GM19025 (cell line): Measurements from ENCODE around the gene ST8SIA1.

Experiments used
- ATAC-seq: cut with Tn5 transposase; IDR thresholded peaks from one replicate; pipeline ENCODE4 v1.9.1; 2021; ENCODE audit warnings: mild to moderate bottlenecking, low read depth, moderate library complexity; ENCODE audit not compliant: unreplicated experiment

ST8SIA1 gene

GRCh38 chr12:22284871-22285270 lies 49.6 kb downstream of the ST8SIA1 start:
- no peak for ATAC-seq

DNA sequence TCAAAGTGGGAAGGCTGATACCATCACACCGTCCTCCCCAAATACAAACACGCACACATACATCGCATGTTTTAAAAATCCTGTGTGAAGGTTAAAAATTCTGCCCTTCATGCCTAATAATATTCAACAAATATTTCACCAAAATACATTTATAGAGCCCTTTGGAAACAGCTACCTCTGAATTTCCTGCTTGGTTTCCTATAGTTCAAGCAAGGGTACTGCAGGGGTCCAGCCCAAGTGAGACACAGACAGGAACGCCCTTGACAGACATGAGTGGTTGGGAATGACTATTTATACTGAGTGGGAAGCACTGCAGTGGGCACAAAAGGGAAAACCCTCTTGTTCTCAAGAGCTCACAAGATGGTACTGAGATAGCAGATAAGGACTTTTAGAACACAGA lies 51.0 kb downstream of the ST8SIA1 start:
- ATAC-seq = no peak

DNA sequence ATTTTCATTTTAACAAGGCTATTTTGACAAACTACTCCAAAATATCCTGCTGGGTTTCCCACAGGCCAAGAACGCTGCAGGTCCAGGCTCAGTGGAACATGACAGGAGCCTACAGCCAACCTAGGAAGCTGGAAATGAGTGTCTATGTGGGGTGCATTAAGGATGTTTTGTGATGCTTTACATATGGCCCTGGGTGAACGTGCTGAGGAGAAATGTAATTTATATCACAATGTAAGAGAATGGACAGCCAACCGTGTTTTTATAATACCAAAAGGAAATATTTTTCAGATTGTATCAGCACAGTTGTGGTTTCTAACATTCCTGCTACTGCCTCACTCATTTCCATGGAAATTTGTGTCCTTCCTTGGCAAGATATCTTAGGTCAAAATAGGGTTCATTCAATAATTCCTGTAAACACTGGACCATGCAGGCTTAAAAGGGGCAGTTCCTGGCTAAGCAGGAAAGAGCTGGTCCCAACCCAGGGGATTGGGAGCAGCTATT lies 51.5 kb downstream of the ST8SIA1 start:
- no peak for ATAC-seq

GRCh38 chr12:22282283-22282682 lies 52.2 kb downstream of the ST8SIA1 start:
- no peak for ATAC-seq

DNA sequence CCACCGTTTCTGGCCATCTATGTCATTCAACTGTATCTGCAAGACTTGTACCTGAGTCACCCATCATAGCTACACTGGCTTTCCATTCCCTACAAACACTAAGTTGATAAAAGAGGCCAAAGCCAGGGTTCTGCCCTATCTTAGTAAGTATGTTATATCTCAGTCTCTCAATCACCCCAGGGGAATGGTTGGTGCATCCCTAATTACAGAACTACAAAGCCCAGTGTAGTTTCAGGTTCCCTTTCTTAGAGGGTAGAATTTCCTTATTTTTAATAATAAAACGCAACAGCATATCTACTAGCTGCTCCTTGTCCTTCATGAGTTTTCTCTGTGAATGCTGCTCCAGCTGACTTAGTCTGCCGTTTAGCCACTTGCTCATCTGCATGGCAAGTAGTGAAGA lies 57.6 kb downstream of the ST8SIA1 start:
- no peak for ATAC-seq

DNA sequence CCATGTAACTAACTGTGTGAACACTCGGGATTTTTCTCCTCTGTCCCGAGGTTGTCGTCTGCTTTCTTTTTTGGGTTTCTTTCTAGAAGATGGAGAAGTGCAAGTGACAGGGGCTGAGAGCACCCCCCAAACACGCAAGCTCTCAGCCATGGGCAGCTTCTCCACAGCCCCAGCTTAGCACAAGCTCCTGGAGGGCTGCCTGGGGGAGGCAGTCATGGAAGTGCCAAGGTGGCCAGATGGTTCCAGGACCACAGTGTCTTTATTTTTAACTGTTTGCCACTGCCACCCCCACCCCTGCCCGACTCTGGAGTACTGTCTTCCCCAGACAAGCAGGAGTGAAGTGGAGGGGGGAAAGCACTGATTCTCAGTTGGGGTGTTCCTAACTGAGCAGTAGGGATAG lies 58.2 kb downstream of the ST8SIA1 start:
- no peak for ATAC-seq

DNA sequence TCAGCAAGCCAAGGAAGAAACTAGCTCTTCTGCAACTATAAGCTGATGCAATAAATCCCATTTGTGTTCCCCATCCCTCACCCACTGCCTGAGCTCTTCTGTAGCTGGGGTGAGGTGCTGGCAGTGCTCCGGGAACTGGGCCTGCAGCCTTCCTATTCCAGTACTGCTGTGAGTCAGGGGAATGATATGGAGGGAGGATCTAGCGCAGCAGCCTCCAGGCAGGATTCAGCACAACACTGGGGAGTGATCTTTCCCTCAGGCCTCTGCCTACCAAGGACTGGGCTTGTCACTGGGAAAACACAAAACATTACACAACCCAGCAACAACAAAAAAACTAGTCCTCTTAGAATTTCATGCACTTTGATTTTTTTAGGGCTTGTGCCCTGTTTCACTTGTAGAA lies 58.7 kb downstream of the ST8SIA1 start:
- ATAC-seq = no peak

DNA sequence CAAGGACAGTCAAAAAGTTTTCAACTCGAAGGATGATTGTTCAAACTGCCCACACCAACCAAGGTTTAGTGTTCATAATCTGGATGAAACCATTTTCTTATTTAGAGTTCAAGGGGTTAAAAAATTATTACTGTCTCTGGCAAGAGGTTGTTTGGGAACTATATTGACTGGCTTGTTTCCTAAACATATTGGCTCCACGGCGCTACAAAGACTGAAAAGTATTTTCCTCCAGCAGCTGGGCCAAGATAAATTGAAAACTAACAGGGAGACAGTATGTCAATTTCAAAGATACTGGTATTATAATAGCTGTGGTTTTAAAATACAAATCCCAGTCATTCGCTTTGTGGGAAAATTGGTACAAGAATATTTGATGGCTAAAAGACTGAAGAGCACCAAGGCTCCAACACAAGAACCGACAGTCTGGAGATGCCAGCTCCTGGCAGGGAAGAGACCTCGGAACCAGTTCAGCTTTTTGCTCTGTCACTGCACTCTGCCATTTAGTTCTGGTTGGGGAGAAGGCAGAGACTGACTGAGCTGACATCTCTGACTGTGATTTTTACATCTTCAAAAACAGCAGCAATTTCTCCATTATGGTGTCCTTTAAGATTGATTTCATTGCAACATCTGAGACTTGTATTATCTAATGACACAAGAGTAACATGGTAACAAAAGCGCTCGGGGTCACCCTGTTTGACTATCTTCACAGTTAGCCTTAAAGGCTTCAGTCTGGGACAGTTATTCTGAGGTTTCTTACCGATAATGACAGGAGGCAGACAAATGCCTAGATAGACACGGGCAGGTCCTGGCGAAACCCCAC lies 62.0 kb downstream of the ST8SIA1 start:
- no peak for ATAC-seq

DNA sequence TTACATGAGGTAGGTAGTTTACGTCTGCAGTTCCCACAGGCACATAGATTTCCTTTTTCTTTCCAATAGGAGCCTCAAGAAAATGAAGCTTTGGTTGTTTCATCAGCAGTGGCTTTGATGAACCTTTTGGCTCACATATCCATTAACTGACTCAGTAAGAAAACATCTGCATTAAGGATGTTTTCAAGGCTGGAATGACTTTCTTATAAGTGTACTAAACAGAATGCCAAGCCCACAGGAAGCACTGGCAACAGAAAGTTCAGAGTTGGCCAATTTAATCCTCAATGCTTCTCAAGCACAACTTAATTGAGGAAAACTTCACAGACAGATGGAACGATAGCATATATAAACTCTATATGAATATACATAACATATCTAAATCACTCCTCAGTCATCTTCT lies 63.5 kb downstream of the ST8SIA1 start:
- no peak for ATAC-seq

- no peak for ATAC-seq
Observed at GRCh38 chr12:22268973-22269372, 65.5 kb downstream of the ST8SIA1 start.

GRCh38 chr12:22268406-22268805 lies 66.1 kb downstream of the ST8SIA1 start:
- no peak for ATAC-seq

- no peak for ATAC-seq
Observed at GRCh38 chr12:22266101-22266500, 68.4 kb downstream of the ST8SIA1 start.

DNA sequence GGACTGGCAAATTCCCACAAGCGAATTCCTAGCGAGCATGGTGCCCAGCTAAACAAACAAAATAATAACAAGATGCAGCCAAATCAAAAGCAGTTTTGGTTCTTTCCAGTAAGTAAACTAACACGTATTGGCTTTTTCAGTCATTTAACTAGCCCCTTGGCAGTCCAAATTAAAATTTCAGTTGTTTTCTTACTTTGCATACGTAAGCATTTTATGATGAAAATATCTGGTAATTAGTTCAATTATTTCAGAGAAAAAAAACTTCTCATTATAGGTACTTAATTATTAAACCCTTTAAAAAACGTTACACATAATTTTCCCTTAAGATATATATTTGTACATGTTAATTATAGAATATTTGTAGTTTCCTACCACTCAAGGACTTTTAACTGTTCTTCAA lies 70.1 kb downstream of the ST8SIA1 start:
- no peak for ATAC-seq

GRCh38 chr12:22262309-22262708 lies 72.2 kb downstream of the ST8SIA1 start:
- no peak for ATAC-seq

GRCh38 chr12:22257100-22257499 lies 77.4 kb downstream of the ST8SIA1 start:
- ATAC-seq = no peak

- ATAC-seq = no peak
Observed at GRCh38 chr12:22256605-22257004, 77.9 kb downstream of the ST8SIA1 start.

- ATAC-seq = no peak
Observed at GRCh38 chr12:22256041-22256441, 78.5 kb downstream of the ST8SIA1 start.

DNA sequence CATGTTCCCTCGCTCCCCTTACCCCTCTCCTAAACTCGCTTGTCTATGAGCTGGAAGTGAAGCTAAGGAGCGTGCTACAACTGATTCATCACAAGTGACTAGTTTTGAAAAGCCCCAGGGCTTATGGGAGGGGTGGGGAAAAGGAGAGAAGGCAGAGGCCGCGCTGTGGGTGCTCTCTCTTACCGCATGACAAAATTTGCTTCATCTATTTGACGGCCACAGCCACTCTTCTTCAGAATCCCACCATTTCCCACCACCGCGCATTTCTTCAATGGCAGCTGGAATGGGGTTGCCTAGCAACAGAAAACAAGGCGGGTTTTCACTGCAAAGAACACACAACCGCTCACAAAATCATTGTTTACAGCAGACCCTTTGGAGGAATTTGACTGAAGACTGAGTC lies 79.4 kb downstream of the ST8SIA1 start:
- ATAC-seq = no peak

DNA sequence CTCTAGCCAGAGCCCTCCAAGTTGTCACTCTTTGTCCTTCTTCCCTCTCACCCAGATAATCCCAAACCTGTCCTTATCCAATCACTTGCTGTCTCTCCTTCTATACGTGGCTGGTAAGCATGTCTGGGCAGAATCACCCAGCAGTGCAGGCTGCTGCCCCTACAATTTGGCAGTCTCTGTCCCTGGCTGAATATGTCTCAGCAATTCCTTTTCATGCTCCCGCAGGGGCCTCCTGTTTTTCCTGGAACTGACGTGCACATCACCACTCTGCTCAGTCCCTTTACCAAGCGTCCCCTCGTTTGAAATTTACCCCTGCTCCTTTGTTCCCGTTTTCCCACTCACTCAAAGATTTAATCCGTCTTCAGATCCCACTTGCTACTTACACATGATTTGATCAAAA lies 80.0 kb downstream of the ST8SIA1 start:
- no peak for ATAC-seq

DNA sequence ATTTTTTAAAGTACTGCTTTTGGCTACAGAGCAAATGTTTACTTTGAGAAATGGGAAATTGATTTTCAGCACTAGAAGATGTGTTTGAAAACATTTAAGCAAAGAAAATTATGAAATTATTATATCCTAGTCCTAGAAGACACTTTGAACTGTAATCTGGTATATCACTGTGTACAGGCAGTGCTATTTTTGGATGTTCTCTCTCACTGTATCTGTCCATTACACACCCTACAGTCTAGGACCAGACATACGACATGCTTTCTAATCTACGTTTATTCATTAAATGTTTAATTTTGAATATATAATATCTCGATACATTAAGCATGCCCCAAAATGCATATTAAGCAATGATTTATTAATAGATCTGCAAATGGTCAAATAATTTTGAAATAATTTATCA lies 82.5 kb downstream of the ST8SIA1 start:
- ATAC-seq = no peak

DNA sequence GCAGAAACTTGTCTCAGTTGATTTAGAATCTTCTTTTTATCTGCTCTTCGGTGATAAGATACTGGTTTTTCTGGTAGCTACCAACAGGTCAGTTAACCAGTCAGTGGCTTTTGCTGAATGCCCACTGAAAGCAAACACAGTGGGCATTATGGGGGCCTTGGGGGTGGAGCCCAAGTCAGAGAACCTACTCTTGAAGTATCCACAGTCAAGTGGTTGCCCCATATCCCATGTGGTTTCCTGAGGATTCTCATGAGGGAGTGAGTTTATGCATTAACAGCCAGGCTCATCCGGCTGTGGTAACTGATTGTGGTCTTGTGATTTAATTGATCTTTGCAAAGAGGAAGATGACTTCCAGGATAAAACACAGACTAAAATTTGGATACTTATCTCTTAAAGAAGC lies 83.7 kb downstream of the ST8SIA1 start:
- no peak for ATAC-seq

- no peak for ATAC-seq
Observed at GRCh38 chr12:22248571-22249115, 85.9 kb downstream of the ST8SIA1 start.
